ACC112 (cell line): Measurements from ENCODE around the gene LATS2.
A peak's percentile ranks its signal among the peaks of the same experiment; 100 is the strongest.

Experiments
- H2AFZ ChIP-seq: fragments of 200-600 bp; sonication (generic); one replicate; pipeline ENCODE4 v1.6.0; 2017; ENCODE audit warnings: antibody characterized with exemption, low read length; ENCODE audit not compliant: unreplicated experiment
- H3K27ac ChIP-seq: fragments of 200-600 bp; sonication (generic); 2 replicates; pipeline ENCODE4 v1.5.1; 2014; ENCODE audit warnings: low read depth, mild to moderate bottlenecking, antibody characterized with exemption, low read length, moderate library complexity
- H3K27me3 ChIP-seq: fragments of 200-600 bp; sonication (generic); 2 replicates; pipeline ENCODE4 v1.6.1; 2014; ENCODE audit warnings: mild to moderate bottlenecking, antibody characterized with exemption, low read length, moderate library complexity, mixed read lengths; ENCODE audit not compliant: insufficient read depth
- H3K36me3 ChIP-seq: fragments of 200-600 bp; sonication (generic); 2 replicates; pipeline ENCODE4 v1.6.1; 2016; ENCODE audit warnings: mild to moderate bottlenecking, antibody characterized with exemption, low read length, moderate library complexity, mixed read lengths; ENCODE audit not compliant: insufficient read depth
- H3K4me1 ChIP-seq: fragments of 200-600 bp; sonication (generic); one replicate; pipeline ENCODE4 v1.6.1; 2016; ENCODE audit warnings: low read length, mixed read lengths; ENCODE audit not compliant: insufficient read depth, unreplicated experiment, control insufficient read depth
- H3K4me3 ChIP-seq: fragments of 200-600 bp; sonication (generic); 2 replicates; pipeline ENCODE4 v1.5.1; 2014; ENCODE audit warnings: mild to moderate bottlenecking, low read depth, low read length
- H3K79me2 ChIP-seq: fragments of 200-600 bp; sonication (generic); one replicate; pipeline ENCODE4 v1.6.0; 2016; ENCODE audit warnings: low read length; ENCODE audit not compliant: control insufficient read depth, unreplicated experiment, insufficient read depth

Gene LATS2

DNA sequence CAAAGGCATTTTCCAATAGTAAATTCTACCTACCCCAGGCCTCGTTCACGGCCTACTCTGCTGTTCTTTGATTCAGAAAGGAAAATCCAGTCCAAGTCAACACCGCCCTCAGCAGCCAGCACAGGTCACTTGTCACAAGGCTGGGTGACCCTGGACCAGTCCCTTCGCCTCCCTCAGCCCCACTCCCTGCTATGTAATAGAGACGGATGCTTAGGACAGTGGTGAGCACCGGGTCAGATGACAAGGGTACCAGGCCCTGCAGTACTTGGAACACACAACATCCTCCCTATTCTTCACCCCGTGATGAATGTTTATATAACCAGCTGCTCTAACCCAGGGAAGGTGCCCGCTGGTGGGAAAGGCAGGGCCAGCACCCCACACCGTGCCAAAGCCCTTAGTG, 14.3 kb downstream of the LATS2 start:
- Histone ChIP-seq H3K4me3 (no peak overlapping the region), H2AFZ (no peak overlapping the region), H3K27ac (no peak overlapping the region), H3K36me3 (peaks cover 5% of the 10 kb centered on the region; the same call in 1 of the 2 replicates), H3K4me1 (peaks cover 22% of the 10 kb centered on the region), H3K27me3 (no peaks in the 10 kb centered on the region), H3K79me2 (peaks cover 94% of the 10 kb centered on the region)

DNA sequence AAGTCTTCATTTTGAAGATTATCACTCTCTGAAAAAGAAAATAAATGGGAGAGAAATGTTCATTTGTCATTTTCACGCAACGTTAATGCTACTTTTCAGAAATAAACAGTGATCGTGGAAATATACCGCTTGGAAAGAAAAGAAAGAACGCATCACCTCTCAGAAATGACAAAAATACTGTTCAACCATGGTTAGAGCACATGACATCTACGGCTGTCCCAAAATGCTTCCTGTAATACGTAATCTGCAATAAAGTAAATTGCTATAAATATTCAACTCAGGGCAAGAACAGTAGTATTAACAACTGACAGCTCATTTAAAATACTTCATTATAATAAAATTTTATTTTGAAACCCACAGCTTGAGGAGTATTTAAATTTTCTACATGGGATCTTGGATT, 15.2 kb downstream of the LATS2 start:
- Histone ChIP-seq H2AFZ (no peak overlapping the region), H3K4me1 (peaks cover 22% of the 10 kb centered on the region), H3K27ac (no peak overlapping the region), H3K79me2 (peaks cover 94% of the 10 kb centered on the region), H3K27me3 (no peaks in the 10 kb centered on the region), H3K36me3 (peaks cover 8% of the 10 kb centered on the region; the same call in 1 of the 2 replicates), H3K4me3 (no peak overlapping the region)

DNA sequence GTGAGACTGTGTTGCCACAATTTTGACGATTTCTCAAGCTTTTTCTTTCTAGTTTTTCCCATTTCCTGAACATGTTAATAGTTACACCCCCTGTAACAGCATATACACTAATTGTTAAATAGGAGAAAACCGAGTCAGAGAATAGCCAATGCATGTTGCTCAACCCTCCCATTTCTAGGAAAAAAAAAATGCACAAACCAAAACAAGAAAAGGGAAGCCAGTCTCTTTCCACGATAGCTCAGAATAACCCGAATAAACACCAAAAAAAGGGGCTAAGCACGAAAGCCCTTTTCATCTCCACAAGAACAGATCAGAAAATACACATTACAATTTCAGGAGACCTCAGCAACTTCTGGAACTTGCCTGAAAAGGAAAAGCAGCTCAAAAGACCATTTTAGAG, 16.3 kb downstream of the LATS2 start:
- no peaks in the 10 kb centered on the region for H3K27me3 ChIP-seq
- peaks cover 8% of the 10 kb centered on the region; the same call in 1 of the 2 replicates for H3K36me3 ChIP-seq
- H2AFZ ChIP-seq, result no peak overlapping the region
- H3K27ac ChIP-seq, result no peak overlapping the region
- peaks cover 11% of the 10 kb centered on the region for H3K4me1 ChIP-seq
- peaks cover 91% of the 10 kb centered on the region for H3K79me2 ChIP-seq
- no peak overlapping the region for H3K4me3 ChIP-seq

DNA sequence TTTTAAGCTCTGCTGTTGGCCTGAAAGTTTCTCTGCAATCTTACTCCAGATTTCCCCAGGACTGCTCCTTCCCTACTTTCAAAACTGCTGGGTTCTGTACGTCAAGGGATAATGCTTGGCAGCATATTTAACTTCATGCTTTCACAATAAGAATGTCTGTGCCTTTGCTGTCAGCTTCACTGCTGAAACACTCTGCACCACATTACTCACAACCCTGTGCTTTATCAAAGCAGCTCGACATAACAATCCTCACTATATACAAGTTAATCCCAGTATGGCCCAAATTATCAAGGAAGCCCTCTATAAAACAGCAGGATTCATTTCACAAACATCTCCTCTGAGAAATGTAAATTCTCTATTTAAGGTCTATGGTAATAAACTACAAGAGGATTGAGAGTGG, 17.5 kb downstream of the LATS2 start:
- Histone ChIP-seq H3K36me3 (peaks cover 8% of the 10 kb centered on the region; the same call in 1 of the 2 replicates), H2AFZ (no peak overlapping the region), H3K4me1 (peaks cover 20% of the 10 kb centered on the region), H3K4me3 (no peak overlapping the region), H3K79me2 (peaks cover 87% of the 10 kb centered on the region), H3K27me3 (no peaks in the 10 kb centered on the region), H3K27ac (0 out of 2 replicates have a peak overlapping the region, but pooled peaks have one; percentile 3)

DNA sequence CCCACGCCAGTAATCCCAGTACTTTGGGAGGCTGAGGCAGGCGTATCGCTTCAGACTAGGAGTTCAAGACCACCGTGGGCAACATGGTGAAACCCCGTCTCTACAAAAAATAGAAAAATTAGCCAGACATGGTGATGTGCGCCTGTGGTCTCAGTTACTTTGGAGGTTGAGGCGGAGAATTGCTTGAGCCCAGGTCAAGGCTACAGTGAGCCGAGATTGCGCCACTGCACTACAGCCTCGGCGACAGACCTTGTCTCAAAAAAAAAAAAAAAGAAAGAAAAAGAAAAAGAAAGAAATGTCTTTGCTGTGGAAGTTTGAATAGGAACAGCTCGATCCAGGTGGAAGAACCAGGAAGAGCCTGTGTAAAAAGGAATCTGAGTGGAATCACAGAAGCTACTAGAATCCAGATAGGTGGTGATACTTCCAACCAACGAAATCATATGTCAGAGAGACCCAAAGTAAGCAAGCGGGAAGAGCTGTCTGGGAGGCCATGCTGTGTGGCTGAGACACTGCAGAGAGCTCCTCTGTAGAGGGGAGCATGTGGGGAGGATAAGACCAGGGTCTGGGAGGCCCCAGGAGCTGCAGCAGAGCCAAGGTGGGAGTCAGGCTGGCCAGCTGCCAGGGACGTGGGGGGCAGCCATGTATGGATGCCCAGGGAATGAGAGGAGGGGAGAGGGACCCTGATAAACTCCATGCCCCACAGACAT, 21.1 kb downstream of the LATS2 start:
- Histone ChIP-seq H2AFZ (no peak overlapping the region), H3K36me3 (0 out of 2 replicates have a peak, but pooled peaks cover 3% of the 10 kb centered on the region), H3K4me3 (no peak overlapping the region), H3K4me1 (peaks cover 24% of the 10 kb centered on the region), H3K27ac (no peak overlapping the region), H3K27me3 (no peaks in the 10 kb centered on the region), H3K79me2 (peaks cover 88% of the 10 kb centered on the region)

DNA sequence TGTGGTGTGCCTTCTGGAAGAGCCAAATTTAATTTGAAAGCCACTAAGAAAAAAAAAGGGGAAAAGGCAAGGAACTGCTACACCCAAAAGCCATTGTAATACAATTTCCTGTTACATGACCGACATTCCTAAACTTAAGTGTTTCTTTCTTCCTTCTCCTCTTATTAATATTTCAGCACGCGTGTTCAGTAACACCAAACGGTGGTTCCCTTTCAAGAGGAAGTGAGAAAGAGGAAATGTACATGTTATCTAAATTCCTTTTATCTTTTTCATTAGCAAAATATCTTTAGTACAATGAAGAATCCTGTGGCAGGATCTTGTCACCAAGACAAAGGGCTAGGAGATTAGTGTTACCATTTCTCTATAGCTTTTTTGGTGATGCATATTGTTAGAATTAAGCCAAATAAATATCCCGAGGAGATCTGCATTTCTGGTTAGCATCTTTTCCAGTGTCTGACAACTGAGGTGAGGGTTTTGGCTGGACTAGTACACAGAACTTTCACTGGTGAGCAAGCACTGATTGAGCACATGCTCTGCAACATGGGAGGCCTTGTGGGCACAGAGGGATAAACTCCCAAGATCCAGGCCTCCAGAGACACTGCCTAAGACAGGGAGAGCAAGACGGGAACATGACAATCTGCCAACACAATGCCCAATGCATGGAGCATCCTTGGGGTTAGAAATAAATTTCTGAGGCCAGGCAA, 22.1 kb downstream of the LATS2 start:
- H3K4me3 ChIP-seq, result 0 out of 2 replicates have a peak overlapping the region, but pooled peaks have one; percentile 8
- H3K27ac ChIP-seq, result peak overlapping the region; percentile 61
- H3K79me2 ChIP-seq, result peaks cover 89% of the 10 kb centered on the region
- no peak overlapping the region for H2AFZ ChIP-seq
- peaks cover 31% of the 10 kb centered on the region for H3K4me1 ChIP-seq
- 0 out of 2 replicates have a peak, but pooled peaks cover 3% of the 10 kb centered on the region for H3K36me3 ChIP-seq
- no peaks in the 10 kb centered on the region for H3K27me3 ChIP-seq

DNA sequence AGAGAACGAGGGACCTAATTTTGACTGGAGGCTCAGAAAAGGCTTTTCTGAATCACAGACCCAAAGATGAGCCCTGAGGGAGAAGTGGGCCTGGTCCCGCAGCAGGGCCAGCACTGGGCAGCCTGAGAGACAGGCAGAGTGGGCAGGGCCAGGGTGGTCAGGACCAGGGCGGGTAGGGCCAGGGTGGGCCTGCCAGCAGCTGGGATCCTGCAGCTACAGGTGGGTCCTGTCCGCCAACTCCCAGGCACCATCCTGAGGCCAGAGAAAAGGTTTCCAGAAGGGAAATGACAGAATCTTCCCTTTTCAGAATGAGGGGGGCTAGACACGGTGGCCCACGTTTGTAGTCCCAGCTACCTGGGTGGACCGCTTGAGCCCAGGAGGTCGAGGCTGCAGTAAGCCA, 23.7 kb downstream of the LATS2 start:
- H3K4me1 ChIP-seq, result peaks cover 39% of the 10 kb centered on the region
- no peak overlapping the region for H3K4me3 ChIP-seq
- H3K36me3 ChIP-seq, result 0 out of 2 replicates have a peak, but pooled peaks cover 3% of the 10 kb centered on the region
- H3K27ac ChIP-seq, result no peak overlapping the region
- no peak overlapping the region for H2AFZ ChIP-seq
- H3K27me3 ChIP-seq, result no peaks in the 10 kb centered on the region
- H3K79me2 ChIP-seq, result peaks cover 90% of the 10 kb centered on the region

DNA sequence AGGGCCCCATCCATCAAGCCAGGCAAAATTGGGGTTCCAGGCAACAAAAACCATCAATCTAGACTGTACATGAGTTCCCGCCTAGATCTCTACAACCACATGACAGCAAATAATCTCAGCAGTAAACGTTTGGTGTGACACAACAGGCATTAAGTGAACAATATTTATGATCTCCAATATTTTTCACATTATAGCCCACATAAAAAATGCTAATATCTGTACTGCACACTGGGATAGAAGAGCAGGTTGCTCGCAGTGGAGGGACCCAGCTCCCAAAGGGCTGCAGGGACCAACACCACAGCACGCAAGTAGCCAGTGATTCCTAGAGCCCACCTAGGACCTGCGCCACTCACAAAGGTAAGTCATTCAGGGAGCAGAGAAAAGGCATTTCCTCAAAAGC, 25.9 kb downstream of the LATS2 start:
- Histone ChIP-seq H3K27me3 (no peaks in the 10 kb centered on the region), H3K4me3 (no peak overlapping the region), H3K36me3 (no peaks in the 10 kb centered on the region), H3K27ac (peak overlapping the region; percentile 78; the same call in 1 of the 2 replicates), H3K4me1 (peaks cover 53% of the 10 kb centered on the region), H3K79me2 (peaks cover 90% of the 10 kb centered on the region), H2AFZ (no peak overlapping the region)

DNA sequence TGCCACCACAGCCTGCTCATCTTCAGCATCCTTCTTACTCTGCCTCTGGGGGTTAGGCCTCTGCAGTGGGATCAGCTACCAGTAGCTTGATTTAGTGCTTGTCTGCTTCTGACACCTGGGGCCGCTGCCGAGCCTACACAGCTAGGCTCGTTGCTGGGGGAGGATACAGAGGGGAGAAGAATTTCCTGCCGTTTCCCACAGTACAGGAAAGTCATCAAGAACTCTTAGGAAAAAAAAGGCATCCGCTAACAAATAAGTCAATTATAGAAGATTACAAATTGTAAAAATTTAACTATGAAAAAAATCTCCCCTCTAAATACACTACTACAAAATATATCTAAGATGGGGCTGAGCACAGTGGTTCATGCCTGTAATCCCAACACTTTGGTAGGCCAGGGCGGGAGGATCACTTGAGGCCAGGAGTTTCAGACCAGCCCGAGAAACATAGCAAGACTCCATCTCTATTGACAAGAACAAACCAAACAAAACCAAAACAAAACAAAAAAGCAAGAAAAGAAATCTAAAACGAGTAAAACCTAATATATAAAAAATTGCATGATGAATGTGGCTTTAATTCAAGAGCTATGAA, 26.7 kb downstream of the LATS2 start:
- H3K4me3 ChIP-seq, result no peak overlapping the region
- H3K4me1 ChIP-seq, result peaks cover 52% of the 10 kb centered on the region
- no peaks in the 10 kb centered on the region for H3K36me3 ChIP-seq
- H3K27ac ChIP-seq, result peak overlapping the region; percentile 78
- no peaks in the 10 kb centered on the region for H3K27me3 ChIP-seq
- peaks cover 93% of the 10 kb centered on the region for H3K79me2 ChIP-seq
- H2AFZ ChIP-seq, result no peak overlapping the region

DNA sequence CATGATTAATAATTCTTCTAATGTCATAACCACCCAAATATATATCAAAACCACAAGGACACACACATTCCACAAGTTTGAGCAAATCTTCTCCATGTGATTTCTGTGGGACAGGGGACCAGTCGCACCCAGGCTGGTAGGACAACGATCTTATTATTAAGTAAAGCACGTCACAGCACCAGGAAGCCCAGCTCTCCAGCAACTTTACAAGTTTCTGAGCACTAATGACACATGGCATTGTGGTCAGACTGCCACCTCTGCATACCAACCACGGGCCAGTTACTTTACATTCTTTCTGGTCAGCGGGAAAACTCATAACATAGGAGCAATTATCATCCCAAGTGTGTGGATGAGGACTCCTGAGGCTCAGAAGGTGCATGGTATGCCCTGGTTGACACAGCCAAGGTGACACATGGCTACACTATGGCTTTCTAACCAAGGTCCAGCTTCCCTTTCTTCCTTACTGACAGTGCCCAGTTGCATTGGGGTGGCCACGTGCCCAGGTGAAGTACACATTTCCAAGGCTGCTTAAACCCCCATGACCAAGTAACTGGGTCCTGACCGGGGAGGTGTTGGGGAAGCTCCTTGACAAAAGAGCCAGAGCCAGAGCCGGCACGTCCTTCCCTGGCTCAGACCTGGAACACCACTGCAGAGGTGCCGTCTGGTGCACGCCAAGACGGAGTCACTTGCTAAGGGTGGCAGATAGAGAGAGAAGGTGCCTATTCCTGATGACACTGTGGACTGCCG, 27.4 kb downstream of the LATS2 start:
- no peak overlapping the region for H3K4me3 ChIP-seq
- no peaks in the 10 kb centered on the region; the same call in 1 of the 2 replicates for H3K36me3 ChIP-seq

More for the DNA sequence above, 27.4 kb downstream of the LATS2 start:
- H3K79me2 ChIP-seq, result peaks cover 87% of the 10 kb centered on the region
- no peaks in the 10 kb centered on the region for H3K27me3 ChIP-seq
- H3K27ac ChIP-seq, result peak overlapping the region; percentile 78
- H3K4me1 ChIP-seq, result peaks cover 46% of the 10 kb centered on the region
- H2AFZ ChIP-seq, result no peak overlapping the region
